ENCODE measurements around the gene NOTCH4. TPM values are rescaled to one million over a fixed set of nuclear protein-coding genes. Genes with fewer than 3 reads are reported as not detected.

NOTCH4 gene
- total and polyA plus RNA-seq, 7 donors: 1.2 to 23.0 (median 5.4) TPM

GRCh38 chr6:32148289-32149091, 75.4 kb downstream of the NOTCH4 start:
- intact Hi-C loops (cut with DNase I): loop anchor here (1.0 kb wide), 1 partner anchor 17 kb away; no protein-coding TSS in a partner anchor
- DNase-seq: no peak
- peak overlapping the region in 3 of 4 donors; percentile 7 to 13 (median 11) for H3K4me3 ChIP-seq
- no peaks in the 10 kb centered on the region for H3K9me3 ChIP-seq
- H3K27ac ChIP-seq: peak overlapping the region in 1 of 4 donors; percentile 7
- H3K4me1 ChIP-seq: peaks cover 0 to 39% (median 34%) of the 10 kb centered on the region in 4 donors
- TF ChIP-seq EP300 (IDR thresholded peaks at IDR 0.05) (no peak), CTCF (IDR thresholded peaks at IDR 0.05) (no peak), POLR2AphosphoS5 (IDR thresholded peaks at IDR 0.05) (no peak), POLR2A (IDR thresholded peaks at IDR 0.05) (no peak)
- 24 to 37% methylated on average over 39 of the region's 39 CpGs for WGBS, 2 donors
- peaks cover 0 to 18% (median 0%) of the 10 kb centered on the region in 4 donors for H3K36me3 ChIP-seq
- no peaks in the 10 kb centered on the region for H3K27me3 ChIP-seq

GRCh38 chr6:32147401-32148132, 76.3 kb downstream of the NOTCH4 start:
- TF ChIP-seq CTCF (IDR thresholded peaks at IDR 0.05): no peak
- TF ChIP-seq EP300 (IDR thresholded peaks at IDR 0.05): no peak
- TF ChIP-seq POLR2AphosphoS5 (IDR thresholded peaks at IDR 0.05): no peak
- TF ChIP-seq POLR2A (IDR thresholded peaks at IDR 0.05): no peak
- WGBS, 2 donors: 90 to 91% methylated on average over 4 of the region's 4 CpGs
- Histone ChIP-seq H3K4me1 (peaks cover 0 to 29% (median 25%) of the 10 kb centered on the region in 4 donors), H3K4me3 (no peak overlapping the region), H3K36me3 (peaks cover 0 to 18% (median 0%) of the 10 kb centered on the region in 4 donors), H3K27ac (no peak overlapping the region), H3K9me3 (no peaks in the 10 kb centered on the region), H3K27me3 (no peaks in the 10 kb centered on the region)
- intact Hi-C loops (cut with DNase I): loop anchor here (1.0 kb wide), 1 partner anchor 16 kb away; no protein-coding TSS in a partner anchor
- no peak for DNase-seq

GRCh38 chr6:32146687-32147086, 77.2 kb downstream of the NOTCH4 start:
- peaks cover 0 to 18% (median 0%) of the 10 kb centered on the region in 4 donors for H3K36me3 ChIP-seq
- WGBS, 2 donors: 60 to 79% methylated on average over 4 of the region's 4 CpGs
- H3K27me3 ChIP-seq: no peaks in the 10 kb centered on the region
- H3K4me3 ChIP-seq: no peak overlapping the region
- no peaks in the 10 kb centered on the region for H3K9me3 ChIP-seq
- H3K4me1 ChIP-seq: peaks cover 0 to 22% (median 19%) of the 10 kb centered on the region in 4 donors
- intact Hi-C loops (cut with DNase I): no loop called here
- H3K27ac ChIP-seq: no peak overlapping the region
- TF ChIP-seq POLR2AphosphoS5 (IDR thresholded peaks at IDR 0.05): no peak
- no peak for TF ChIP-seq EP300 (IDR thresholded peaks at IDR 0.05)
- TF ChIP-seq POLR2A (IDR thresholded peaks at IDR 0.05): no peak
- TF ChIP-seq CTCF (IDR thresholded peaks at IDR 0.05): no peak
- DNase-seq: no peak

GRCh38 chr6:32146287-32146686, 77.6 kb downstream of the NOTCH4 start:
- H3K9me3 ChIP-seq: no peaks in the 10 kb centered on the region
- no peaks in the 10 kb centered on the region for H3K27me3 ChIP-seq
- 92 to 94% methylated on average over 1 of the region's 1 CpG for WGBS, 2 donors
- H3K4me1 ChIP-seq: peaks cover 0 to 18% (median 17%) of the 10 kb centered on the region in 4 donors
- TF ChIP-seq CTCF (IDR thresholded peaks at IDR 0.05): no peak
- no peak for TF ChIP-seq POLR2AphosphoS5 (IDR thresholded peaks at IDR 0.05)
- no peak for TF ChIP-seq POLR2A (IDR thresholded peaks at IDR 0.05)
- TF ChIP-seq EP300 (IDR thresholded peaks at IDR 0.05): no peak
- no peak for DNase-seq
- peaks cover 0 to 18% (median 0%) of the 10 kb centered on the region in 4 donors for H3K36me3 ChIP-seq
- no peak overlapping the region for H3K4me3 ChIP-seq
- H3K27ac ChIP-seq: no peak overlapping the region
- intact Hi-C loops (cut with DNase I): no loop called here

Small RNA genes lying within 50 kb of the gene (small RNA-seq; reads per million reads assigned to genes)
- gene AL662884.1 (0 reads per million in 3 donors), gene MIR6833 (0 to 0.86 (median 0.06) reads per million in 3 donors)

Other genes with a start within 250 kb of the NOTCH4 start
- gene C4A, start 242.0 kb downstream of the NOTCH4 start, total RNA-seq: 100 to 1,000 TPM in 3 of 4 donors, 10 to 100 TPM in 1; 46.7 to 254 (median 179) TPM
- gene C4A, start 242.0 kb downstream of the NOTCH4 start, polyA plus RNA-seq: 10 to 100 TPM in 1 of 3 donors, 1 to 10 TPM in 2; 2.3 to 63.4 (median 3.0) TPM
- gene C4B, start 209.3 kb downstream of the NOTCH4 start, total RNA-seq: 100 to 1,000 TPM in 2 of 4 donors, 10 to 100 TPM in 2; 74.2 to 291 (median 155) TPM
- gene C4B, start 209.3 kb downstream of the NOTCH4 start, polyA plus RNA-seq: 10 to 100 TPM in 1 of 3 donors, 1 to 10 TPM in 2; 3.2 to 64.7 (median 4.2) TPM
- 1 to 10 TPM; 1.1 to 4.9 (median 3.2) TPM for gene CYP21A2, start 185.7 kb downstream of the NOTCH4 start, total RNA-seq
- gene CYP21A2, start 185.7 kb downstream of the NOTCH4 start, polyA plus RNA-seq: 1 to 10 TPM in 1 of 3 donors, under 1 TPM in 1, not detected in 1; 0.57 to 1.2 TPM
- gene TNXB, start 114.7 kb downstream of the NOTCH4 start, total RNA-seq: 100 to 1,000 TPM in 3 of 4 donors, 10 to 100 TPM in 1; 66.0 to 224 (median 116) TPM
- 10 to 100 TPM in 1 of 3 donors, 1 to 10 TPM in 2; 1.4 to 16.4 (median 7.2) TPM for gene TNXB, start 114.7 kb downstream of the NOTCH4 start, polyA plus RNA-seq
- 10 to 100 TPM; 24.5 to 73.4 (median 24.8) TPM for gene ATF6B, start 95.8 kb downstream of the NOTCH4 start, total RNA-seq
- 10 to 100 TPM; 10.9 to 93.6 (median 14.4) TPM for gene ATF6B, start 95.8 kb downstream of the NOTCH4 start, polyA plus RNA-seq
- gene FKBPL, start 93.8 kb downstream of the NOTCH4 start, total RNA-seq: 1 to 10 TPM; 2.1 to 5.5 (median 4.2) TPM
- 10 to 100 TPM in 1 of 3 donors, 1 to 10 TPM in 2; 4.9 to 10.4 (median 6.0) TPM for gene FKBPL, start 93.8 kb downstream of the NOTCH4 start, polyA plus RNA-seq
- gene PRRT1, start 72.1 kb downstream of the NOTCH4 start, total RNA-seq: 1 to 10 TPM; 1.8 to 6.1 (median 3.1) TPM
- 1 to 10 TPM in 2 of 3 donors, under 1 TPM in 1; 0.46 to 3.3 (median 1.8) TPM for gene PRRT1, start 72.1 kb downstream of the NOTCH4 start, polyA plus RNA-seq
- gene PPT2, start 69.9 kb downstream of the NOTCH4 start, total RNA-seq: 100 to 1,000 TPM in 2 of 4 donors, 10 to 100 TPM in 2; 15.5 to 126 (median 62.7) TPM
- gene PPT2, start 69.9 kb downstream of the NOTCH4 start, polyA plus RNA-seq: 10 to 100 TPM in 1 of 3 donors, 1 to 10 TPM in 2; 3.0 to 13.0 (median 5.4) TPM
- 10 to 100 TPM in 3 of 4 donors, 1 to 10 TPM in 1; 8.1 to 24.4 (median 14.3) TPM for gene EGFL8, start 59.5 kb downstream of the NOTCH4 start, total RNA-seq
- gene EGFL8, start 59.5 kb downstream of the NOTCH4 start, polyA plus RNA-seq: 10 to 100 TPM in 2 of 3 donors, 1 to 10 TPM in 1; 2.3 to 15.1 (median 13.8) TPM
- gene AGPAT1, start 48.0 kb downstream of the NOTCH4 start, total RNA-seq: 10 to 100 TPM; 32.4 to 45.7 (median 36.5) TPM
- gene AGPAT1, start 48.0 kb downstream of the NOTCH4 start, polyA plus RNA-seq: 10 to 100 TPM; 36.6 to 54.2 (median 37.9) TPM
- gene RNF5, start 45.7 kb downstream of the NOTCH4 start, total RNA-seq: 100 to 1,000 TPM in 2 of 4 donors, 10 to 100 TPM in 2; 61.5 to 118 (median 95.1) TPM
- gene RNF5, start 45.7 kb downstream of the NOTCH4 start, polyA plus RNA-seq: 100 to 1,000 TPM in 2 of 3 donors, 10 to 100 TPM in 1; 95.2 to 220 (median 189) TPM
- gene AGER, start 39.8 kb downstream of the NOTCH4 start, total RNA-seq: 1 to 10 TPM; 1.9 to 8.9 (median 5.3) TPM
- gene AGER, start 39.8 kb downstream of the NOTCH4 start, polyA plus RNA-seq: 10 to 100 TPM in 1 of 3 donors, 1 to 10 TPM in 1, not detected in 1; 2.4 to 10.6 TPM
- 10 to 100 TPM; 53.6 to 67.7 (median 57.0) TPM for gene PBX2, start 33.9 kb downstream of the NOTCH4 start, total RNA-seq
- 10 to 100 TPM; 16.6 to 55.2 (median 19.8) TPM for gene PBX2, start 33.9 kb downstream of the NOTCH4 start, polyA plus RNA-seq
- 10 to 100 TPM in 3 of 4 donors, 1 to 10 TPM in 1; 5.0 to 13.3 (median 10.4) TPM for gene GPSM3, start 31.4 kb downstream of the NOTCH4 start, total RNA-seq
- gene GPSM3, start 31.4 kb downstream of the NOTCH4 start, polyA plus RNA-seq: 10 to 100 TPM; 15.5 to 56.2 (median 15.6) TPM
- gene TSBP1, start 147.8 kb upstream of the NOTCH4 start, total RNA-seq: not detected
- not detected for gene TSBP1, start 147.8 kb upstream of the NOTCH4 start, polyA plus RNA-seq
- not detected for gene BTNL2, start 183.1 kb upstream of the NOTCH4 start, total RNA-seq
- gene BTNL2, start 183.1 kb upstream of the NOTCH4 start, polyA plus RNA-seq: not detected
- gene HLA-DRA, start 215.8 kb upstream of the NOTCH4 start, total RNA-seq: 100 to 1,000 TPM; 101 to 151 (median 113) TPM
- gene HLA-DRA, start 215.8 kb upstream of the NOTCH4 start, polyA plus RNA-seq: 1,000 to 10,000 TPM in 1 of 3 donors, 100 to 1,000 TPM in 2; 137 to 1,090 (median 722) TPM